Hepatocyte (in vitro differentiated cells): ENCODE measurements around the gene SPRR2D.

Source experiments
- EZH2phosphoT487 ChIP-seq: fragments of 200-600 bp; sonication (generic); IDR thresholded peaks from one replicate; pipeline ENCODE4 v1.6.1; 2018; ENCODE audit warnings: antibody characterized with exemption, mild to moderate bottlenecking, low read depth, moderate library complexity; ENCODE audit not compliant: unreplicated experiment, severe bottlenecking
- TF ChIP-seq, protein P1 (sequence below): fragments of 200-600 bp; sonication (generic); IDR thresholded peaks from 2 replicates; pipeline ENCODE4 v1.5.1; 2016; ENCODE audit warnings: antibody characterized with exemption, mild to moderate bottlenecking; ENCODE audit not compliant: poor library complexity

DNA sequence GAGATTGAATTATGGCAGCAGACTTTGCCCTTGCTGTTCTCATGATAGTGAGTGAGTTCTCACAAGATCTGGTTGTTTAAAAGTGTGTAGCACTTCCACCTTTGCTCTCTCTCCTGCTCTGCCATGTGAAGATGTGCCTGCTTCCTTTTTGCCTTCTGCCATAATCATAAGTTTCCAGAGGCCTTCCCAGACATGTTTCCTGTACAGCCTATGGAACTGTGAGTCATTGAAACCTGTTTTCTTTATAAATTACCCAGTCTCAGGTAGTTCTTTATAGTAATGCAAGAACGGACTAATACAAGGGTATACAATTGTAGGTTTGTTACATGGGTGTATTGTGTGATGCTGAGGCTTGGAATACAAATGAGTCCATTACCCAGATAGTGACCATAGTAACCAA, 5.7 kb downstream of the SPRR2D start:
- TF ChIP-seq, protein P1, sequence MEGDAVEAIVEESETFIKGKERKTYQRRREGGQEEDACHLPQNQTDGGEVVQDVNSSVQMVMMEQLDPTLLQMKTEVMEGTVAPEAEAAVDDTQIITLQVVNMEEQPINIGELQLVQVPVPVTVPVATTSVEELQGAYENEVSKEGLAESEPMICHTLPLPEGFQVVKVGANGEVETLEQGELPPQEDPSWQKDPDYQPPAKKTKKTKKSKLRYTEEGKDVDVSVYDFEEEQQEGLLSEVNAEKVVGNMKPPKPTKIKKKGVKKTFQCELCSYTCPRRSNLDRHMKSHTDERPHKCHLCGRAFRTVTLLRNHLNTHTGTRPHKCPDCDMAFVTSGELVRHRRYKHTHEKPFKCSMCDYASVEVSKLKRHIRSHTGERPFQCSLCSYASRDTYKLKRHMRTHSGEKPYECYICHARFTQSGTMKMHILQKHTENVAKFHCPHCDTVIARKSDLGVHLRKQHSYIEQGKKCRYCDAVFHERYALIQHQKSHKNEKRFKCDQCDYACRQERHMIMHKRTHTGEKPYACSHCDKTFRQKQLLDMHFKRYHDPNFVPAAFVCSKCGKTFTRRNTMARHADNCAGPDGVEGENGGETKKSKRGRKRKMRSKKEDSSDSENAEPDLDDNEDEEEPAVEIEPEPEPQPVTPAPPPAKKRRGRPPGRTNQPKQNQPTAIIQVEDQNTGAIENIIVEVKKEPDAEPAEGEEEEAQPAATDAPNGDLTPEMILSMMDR, result no peak
- TF ChIP-seq EZH2phosphoT487, result no peak
